HG02981 (cell line): ENCODE results near the gene USB1.
A peak's percentile ranks its signal among the peaks of the same experiment; 100 is the strongest.

Source experiments
- ATAC-seq: cut with Tn5 transposase; IDR thresholded peaks from one replicate; pipeline ENCODE4 v1.9.1; 2021; ENCODE audit warnings: mild to moderate bottlenecking, moderate library complexity; ENCODE audit not compliant: unreplicated experiment

The USB1 gene

GRCh38 chr16:58000706-58001676, at the start of gene USB1:
Gene USB1, plus strand, starts transcription at chr16:58001407. Its CDS starts 77 bp downstream, at chr16:58001484.
- ATAC-seq: peak; percentile 77

- no peak for ATAC-seq
These were observed 48.3 kb upstream of the USB1 start for GRCh38 chr16:57952909-57953308.

GRCh38 chr16:57953857-57954256, 47.4 kb upstream of the USB1 start:
- ATAC-seq: no peak

GRCh38 chr16:57955572-57956188, 45.5 kb upstream of the USB1 start:
- no peak for ATAC-seq

GRCh38 chr16:57956270-57956808, 44.9 kb upstream of the USB1 start:
- ATAC-seq: no peak

GRCh38 chr16:57956924-57957672, 44.1 kb upstream of the USB1 start:
- ATAC-seq: no peak

GRCh38 chr16:57957673-57958392, 43.4 kb upstream of the USB1 start:
- no peak for ATAC-seq

GRCh38 chr16:57958544-57958943, 42.7 kb upstream of the USB1 start:
- no peak for ATAC-seq

GRCh38 chr16:57959121-57959520, 42.1 kb upstream of the USB1 start:
- ATAC-seq: no peak

- ATAC-seq: no peak
These were observed 41.4 kb upstream of the USB1 start for GRCh38 chr16:57959804-57960203.

GRCh38 chr16:57960310-57960709, 40.9 kb upstream of the USB1 start:
- ATAC-seq: no peak

- ATAC-seq: no peak
These were observed 40.3 kb upstream of the USB1 start for GRCh38 chr16:57960826-57961472.

- no peak for ATAC-seq
These were observed 39.7 kb upstream of the USB1 start for GRCh38 chr16:57961538-57961937.

GRCh38 chr16:57962046-57962445, 39.2 kb upstream of the USB1 start:
- ATAC-seq: no peak

GRCh38 chr16:57962756-57963155, 38.5 kb upstream of the USB1 start:
- no peak for ATAC-seq

- ATAC-seq: no peak
These were observed 37.0 kb upstream of the USB1 start for GRCh38 chr16:57964157-57964700.

GRCh38 chr16:57966204-57966771, 34.9 kb upstream of the USB1 start:
- no peak for ATAC-seq

GRCh38 chr16:57966986-57967385, 34.2 kb upstream of the USB1 start:
- no peak for ATAC-seq

- no peak for ATAC-seq
These were observed 33.3 kb upstream of the USB1 start for GRCh38 chr16:57967916-57968315.
